Transverse colon (tissue), 3 donors: ENCODE results near the gene TLN1.

ENCODE experiments used
- POLR2A ChIP-seq: fragments of 450-650 bp; IDR thresholded peaks from one replicate; pipeline ENCODE4 v1.6.1; 2016; ENCODE audit warnings: antibody characterized with exemption, mild to moderate bottlenecking, moderate library complexity
- TF ChIP-seq, protein P1 (sequence below), 5 experiments: fragments of 200-600 bp in 3 of 5; fragments of 450-650 bp in 2 of 5; sonication (generic) in 3 of 5; IDR thresholded peaks; 1 replicate in 2 of 5; 2 replicates in 3 of 5; pipeline ENCODE4 v1.5.1; 2016 to 2017; ENCODE audit warnings: antibody characterized with exemption in 5 of 5, inconsistent platforms in 3 of 5, mild to moderate bottlenecking in 2 of 5, moderate library complexity in 1 of 5

DNA sequence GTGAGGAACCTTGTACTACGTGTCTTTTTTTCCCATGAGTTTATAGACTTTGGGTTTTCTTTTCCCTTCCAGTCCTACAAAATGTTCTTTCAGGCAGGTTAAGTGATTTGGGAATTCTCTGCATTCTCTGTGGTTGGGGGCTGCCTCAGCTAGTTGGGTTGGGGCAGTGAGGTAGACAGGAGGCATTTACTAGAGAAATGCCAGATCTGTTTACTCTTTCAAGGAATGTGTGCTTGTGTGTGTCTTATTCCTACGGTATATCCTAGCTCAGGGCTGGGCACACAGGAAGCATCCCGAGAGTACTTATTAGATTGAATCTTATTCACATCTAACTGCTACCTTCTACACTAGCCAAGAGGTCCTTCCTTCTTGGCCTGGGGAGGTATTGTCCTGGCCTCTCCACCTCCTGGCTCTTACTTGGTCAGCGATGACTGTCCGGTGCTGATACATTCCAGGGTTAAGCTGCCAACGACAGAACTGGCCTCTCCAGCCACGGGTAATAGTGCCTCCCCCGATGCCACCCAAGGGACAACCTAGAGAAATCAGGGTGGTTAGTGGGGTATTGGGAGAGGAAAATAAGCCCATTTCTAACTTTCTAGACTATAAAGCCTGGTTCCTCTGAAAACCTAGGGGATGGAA, 12.0 kb upstream of the TLN1 start:
- TF ChIP-seq POLR2A, result no peak
- TF ChIP-seq, protein P1, sequence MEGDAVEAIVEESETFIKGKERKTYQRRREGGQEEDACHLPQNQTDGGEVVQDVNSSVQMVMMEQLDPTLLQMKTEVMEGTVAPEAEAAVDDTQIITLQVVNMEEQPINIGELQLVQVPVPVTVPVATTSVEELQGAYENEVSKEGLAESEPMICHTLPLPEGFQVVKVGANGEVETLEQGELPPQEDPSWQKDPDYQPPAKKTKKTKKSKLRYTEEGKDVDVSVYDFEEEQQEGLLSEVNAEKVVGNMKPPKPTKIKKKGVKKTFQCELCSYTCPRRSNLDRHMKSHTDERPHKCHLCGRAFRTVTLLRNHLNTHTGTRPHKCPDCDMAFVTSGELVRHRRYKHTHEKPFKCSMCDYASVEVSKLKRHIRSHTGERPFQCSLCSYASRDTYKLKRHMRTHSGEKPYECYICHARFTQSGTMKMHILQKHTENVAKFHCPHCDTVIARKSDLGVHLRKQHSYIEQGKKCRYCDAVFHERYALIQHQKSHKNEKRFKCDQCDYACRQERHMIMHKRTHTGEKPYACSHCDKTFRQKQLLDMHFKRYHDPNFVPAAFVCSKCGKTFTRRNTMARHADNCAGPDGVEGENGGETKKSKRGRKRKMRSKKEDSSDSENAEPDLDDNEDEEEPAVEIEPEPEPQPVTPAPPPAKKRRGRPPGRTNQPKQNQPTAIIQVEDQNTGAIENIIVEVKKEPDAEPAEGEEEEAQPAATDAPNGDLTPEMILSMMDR (IDR thresholded peaks at IDR 0.05), result no peak
